GM12874 (cell line): ENCODE data around the gene STK35.

Source experiments
- CTCF ChIP-seq: IDR thresholded peaks from 2 replicates; pipeline ENCODE4 v1.5.1; 2011; ENCODE audit warnings: low read depth, mild to moderate bottlenecking, control low read depth, low read length, moderate library complexity; ENCODE audit not compliant: insufficient read depth

STK35 gene

GRCh38 chr20:2130062-2130591 lies 28.5 kb downstream of the STK35 start:
- no peak for TF ChIP-seq CTCF

DNA sequence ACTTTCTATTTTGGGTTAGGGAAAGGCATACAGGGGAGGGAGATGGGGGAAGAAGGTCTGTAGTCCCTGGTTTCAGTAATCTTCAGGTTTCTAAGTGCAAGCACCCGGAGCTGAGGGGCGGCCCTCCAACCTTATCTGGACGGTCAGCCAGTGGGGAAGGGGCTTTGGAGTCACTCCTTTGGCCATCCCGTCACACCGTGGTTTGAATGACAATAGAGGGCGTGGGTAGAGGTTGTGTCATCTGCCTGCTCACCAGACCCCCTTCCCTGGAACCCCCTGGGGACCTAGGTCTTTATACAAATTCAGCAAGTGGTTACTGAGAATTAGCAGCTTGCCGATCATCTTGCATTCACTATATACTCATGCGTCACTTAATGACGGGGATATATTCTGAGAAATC lies 29.1 kb downstream of the STK35 start:
- TF ChIP-seq CTCF = no peak

DNA sequence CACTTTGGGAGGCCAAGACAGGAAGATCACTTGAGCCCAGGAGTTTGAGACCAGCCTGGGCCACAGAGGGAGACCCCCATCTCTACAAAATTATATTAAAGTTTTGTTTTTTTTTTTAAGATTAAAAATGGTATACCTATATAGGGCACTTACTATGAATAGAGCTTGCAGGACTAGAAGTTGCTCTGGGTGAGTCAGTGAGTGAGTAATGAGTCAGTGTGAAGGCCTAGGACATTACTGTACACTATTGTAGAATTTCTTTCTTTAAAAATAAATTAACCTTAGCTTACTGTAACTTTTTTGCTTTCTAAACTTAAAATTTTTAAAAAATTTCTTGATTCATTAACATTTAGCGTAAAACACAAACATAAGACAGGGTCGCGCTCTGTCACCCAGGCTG lies 29.7 kb downstream of the STK35 start:
- TF ChIP-seq CTCF = no peak

- no peak for TF ChIP-seq CTCF
These were observed 30.9 kb downstream of the STK35 start for GRCh38 chr20:2132461-2132901.

GRCh38 chr20:2133318-2134183 lies 31.9 kb downstream of the STK35 start:
- TF ChIP-seq CTCF = no peak

- TF ChIP-seq CTCF = no peak
These were observed 33.4 kb downstream of the STK35 start for GRCh38 chr20:2135013-2135412.

- TF ChIP-seq CTCF = no peak
These were observed 34.6 kb downstream of the STK35 start for GRCh38 chr20:2136275-2136674.
